ENCODE data around the gene KRT71. TPM values are rescaled to one million over a fixed set of nuclear protein-coding genes. Genes with fewer than 3 reads are reported as not detected.
"Not testable (repeated sequence)": the region's sequence is repeated elsewhere in the genome, so short reads cannot be mapped to it uniquely, and the experiment has no call there.

Gene KRT71
- total RNA-seq, 1 donor from 2014 or later: not detected

DNA sequence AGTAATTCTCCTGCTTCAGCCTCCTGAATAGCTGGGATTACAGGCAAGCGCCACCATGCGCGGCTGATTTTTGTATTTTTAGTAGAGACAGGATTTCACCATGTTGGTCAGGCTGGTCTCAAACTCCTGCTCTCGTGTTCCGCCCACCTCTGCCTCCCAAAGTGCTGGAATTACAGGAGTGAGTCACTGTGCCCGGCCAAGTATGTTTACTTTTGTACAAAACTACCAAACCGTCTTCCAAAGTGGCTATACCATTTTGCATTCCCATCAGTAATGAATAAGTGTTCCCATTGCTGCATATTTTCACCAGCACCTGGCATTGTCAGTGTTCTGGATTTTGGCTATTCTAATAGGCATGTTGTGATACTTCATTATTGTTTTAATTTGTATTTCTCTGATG lies 51.5 kb downstream of the KRT71 start:
- TF ChIP-seq, protein P1, sequence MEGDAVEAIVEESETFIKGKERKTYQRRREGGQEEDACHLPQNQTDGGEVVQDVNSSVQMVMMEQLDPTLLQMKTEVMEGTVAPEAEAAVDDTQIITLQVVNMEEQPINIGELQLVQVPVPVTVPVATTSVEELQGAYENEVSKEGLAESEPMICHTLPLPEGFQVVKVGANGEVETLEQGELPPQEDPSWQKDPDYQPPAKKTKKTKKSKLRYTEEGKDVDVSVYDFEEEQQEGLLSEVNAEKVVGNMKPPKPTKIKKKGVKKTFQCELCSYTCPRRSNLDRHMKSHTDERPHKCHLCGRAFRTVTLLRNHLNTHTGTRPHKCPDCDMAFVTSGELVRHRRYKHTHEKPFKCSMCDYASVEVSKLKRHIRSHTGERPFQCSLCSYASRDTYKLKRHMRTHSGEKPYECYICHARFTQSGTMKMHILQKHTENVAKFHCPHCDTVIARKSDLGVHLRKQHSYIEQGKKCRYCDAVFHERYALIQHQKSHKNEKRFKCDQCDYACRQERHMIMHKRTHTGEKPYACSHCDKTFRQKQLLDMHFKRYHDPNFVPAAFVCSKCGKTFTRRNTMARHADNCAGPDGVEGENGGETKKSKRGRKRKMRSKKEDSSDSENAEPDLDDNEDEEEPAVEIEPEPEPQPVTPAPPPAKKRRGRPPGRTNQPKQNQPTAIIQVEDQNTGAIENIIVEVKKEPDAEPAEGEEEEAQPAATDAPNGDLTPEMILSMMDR (IDR thresholded peaks at IDR 0.05; ENCODE audit: unreplicated experiment): no peak
- H3K4me3 Mint-ChIP-seq: no peak overlapping the region
- H3K9me3 Mint-ChIP-seq: peaks cover 20% of the 10 kb centered on the region
- no peaks in the 10 kb centered on the region for H3K36me3 Mint-ChIP-seq
- H3K4me1 Mint-ChIP-seq: peaks cover 4% of the 10 kb centered on the region
- no peak overlapping the region for H3K27ac Mint-ChIP-seq
- peaks cover 1% of the 10 kb centered on the region for H3K27me3 Mint-ChIP-seq (ENCODE audit: low read depth)
- no peak for DNase-seq (ENCODE audit: low spot score in 2 of 2, unreplicated experiment in 2 of 2)

DNA sequence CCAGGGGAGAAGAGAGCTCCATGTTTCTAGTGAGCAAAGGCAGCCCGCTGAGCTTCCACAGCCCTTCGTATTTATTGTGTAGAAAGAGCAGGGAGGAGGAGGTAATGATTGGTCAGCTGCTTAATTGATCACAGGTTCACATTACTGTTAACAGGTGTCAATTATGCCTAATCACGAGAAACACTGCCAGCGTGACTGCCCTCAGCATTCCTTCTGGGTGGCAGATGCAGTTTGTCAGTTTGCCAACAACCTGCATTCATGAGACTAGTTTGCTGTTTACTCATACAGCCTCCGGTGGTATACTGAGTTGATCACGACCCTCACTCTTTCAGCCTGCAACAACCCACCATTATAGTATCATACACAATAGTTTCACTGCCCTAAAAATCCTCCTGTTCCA lies 52.4 kb downstream of the KRT71 start:
- H3K27ac Mint-ChIP-seq; H3K36me3 Mint-ChIP-seq; DNase-seq (ENCODE audit: low spot score in 2 of 2, unreplicated experiment in 2 of 2); H3K27me3 Mint-ChIP-seq (ENCODE audit: low read depth); H3K4me3 Mint-ChIP-seq: not testable (repeated sequence)
- H3K9me3 Mint-ChIP-seq: peaks cover 20% of the 10 kb centered on the region
- H3K4me1 Mint-ChIP-seq: peaks cover 14% of the 10 kb centered on the region

GRCh38 chr12:52499806-52500560 lies 53.0 kb downstream of the KRT71 start:
- no peak for DNase-seq (ENCODE audit: low spot score in 2 of 2, unreplicated experiment in 2 of 2)
- H3K36me3 Mint-ChIP-seq: no peaks in the 10 kb centered on the region
- peaks cover 1% of the 10 kb centered on the region for H3K27me3 Mint-ChIP-seq (ENCODE audit: low read depth)
- TF ChIP-seq, protein P1 (IDR thresholded peaks at IDR 0.05; ENCODE audit: unreplicated experiment): no peak
- H3K27ac Mint-ChIP-seq: no peak overlapping the region
- no peak overlapping the region for H3K4me3 Mint-ChIP-seq
- peaks cover 20% of the 10 kb centered on the region for H3K4me1 Mint-ChIP-seq
- H3K9me3 Mint-ChIP-seq: peaks cover 20% of the 10 kb centered on the region

- H3K27ac Mint-ChIP-seq: no peak overlapping the region
- peaks cover 6% of the 10 kb centered on the region for H3K27me3 Mint-ChIP-seq (ENCODE audit: low read depth)
- H3K4me3 Mint-ChIP-seq: no peak overlapping the region
- H3K4me1 Mint-ChIP-seq: peaks cover 23% of the 10 kb centered on the region
- H3K36me3 Mint-ChIP-seq: no peaks in the 10 kb centered on the region
- TF ChIP-seq, protein P1 (IDR thresholded peaks at IDR 0.05; ENCODE audit: unreplicated experiment): no peak
- no peak for DNase-seq (ENCODE audit: low spot score in 2 of 2, unreplicated experiment in 2 of 2)
- peaks cover 20% of the 10 kb centered on the region for H3K9me3 Mint-ChIP-seq
These were observed 54.0 kb downstream of the KRT71 start for GRCh38 chr12:52498946-52499345.

- Mint-ChIP-seq H3K27me3 (ENCODE audit: low read depth) (peaks cover 16% of the 10 kb centered on the region), H3K9me3 (peaks cover 15% of the 10 kb centered on the region), H3K36me3 (no peaks in the 10 kb centered on the region), H3K4me1 (peaks cover 23% of the 10 kb centered on the region), H3K4me3 (no peak overlapping the region), H3K27ac (no peak overlapping the region)
- no peak for DNase-seq (ENCODE audit: low spot score in 2 of 2, unreplicated experiment in 2 of 2)
- TF ChIP-seq, protein P1 (IDR thresholded peaks at IDR 0.05; ENCODE audit: unreplicated experiment): no peak
These were observed 55.0 kb downstream of the KRT71 start for GRCh38 chr12:52497975-52498374.

DNA sequence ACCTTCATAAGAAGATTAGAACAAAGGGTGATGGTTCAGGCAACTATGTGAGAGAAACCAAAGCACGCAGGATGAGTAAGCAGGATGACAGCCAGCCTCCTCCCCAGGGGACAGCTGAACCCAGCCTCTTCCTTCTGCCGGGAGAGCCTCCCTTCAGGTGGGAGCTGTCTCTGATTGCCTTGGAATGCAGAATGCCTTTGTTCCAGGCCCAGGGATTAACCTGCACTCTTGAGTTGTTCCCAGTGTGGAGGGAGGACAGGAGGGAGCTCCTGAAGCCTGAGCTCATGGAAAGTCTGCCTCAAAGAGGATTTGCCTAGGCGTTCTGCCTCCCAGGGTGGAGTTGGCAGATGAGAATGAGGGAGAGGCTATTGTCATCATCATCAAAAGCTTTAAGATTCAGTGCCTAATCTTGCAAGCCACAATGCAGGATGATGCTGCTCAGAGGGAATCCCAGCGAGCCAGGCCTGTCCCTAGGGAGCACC lies 56.3 kb downstream of the KRT71 start:
- Mint-ChIP-seq H3K9me3 (peaks cover 5% of the 10 kb centered on the region), H3K4me3 (no peak overlapping the region), H3K36me3 (no peaks in the 10 kb centered on the region), H3K27me3 (ENCODE audit: low read depth) (peaks cover 27% of the 10 kb centered on the region), H3K27ac (peak overlapping the region; percentile 14), H3K4me1 (peaks cover 23% of the 10 kb centered on the region)
- TF ChIP-seq, protein P1 (IDR thresholded peaks at IDR 0.05; ENCODE audit: unreplicated experiment): no peak
- DNase-seq (ENCODE audit: low spot score in 2 of 2, unreplicated experiment in 2 of 2): no peak
